Esophagus squamous epithelium (tissue), 4 donors: ENCODE results near the gene OR1D2.
"Not testable (repeated sequence)": the region's sequence is repeated elsewhere in the genome, so short reads cannot be mapped to it uniquely, and the experiment has no call there.

Experiments
- POLR2A ChIP-seq, 4 donors: fragments of 450-650 bp; IDR thresholded peaks; one replicate each; pipeline ENCODE4 v1.6.1; 2017; ENCODE audit warnings: antibody characterized with exemption in 4 of 4, mild to moderate bottlenecking in 4 of 4, moderate library complexity in 3 of 4
- TF ChIP-seq, protein P1 (sequence below), 6 experiments: fragments of 450-650 bp in 4 of 6; fragments of 200-600 bp in 2 of 6; sonication (generic) in 2 of 6; IDR thresholded peaks; one replicate each; pipeline ENCODE4 v1.5.1; 2016 to 2019; ENCODE audit warnings: antibody characterized with exemption in 6 of 6, mild to moderate bottlenecking in 4 of 6, moderate library complexity in 4 of 6

GRCh38 chr17:3062824-3063377 lies 41.3 kb downstream of the OR1D2 start:
- TF ChIP-seq, protein P1, sequence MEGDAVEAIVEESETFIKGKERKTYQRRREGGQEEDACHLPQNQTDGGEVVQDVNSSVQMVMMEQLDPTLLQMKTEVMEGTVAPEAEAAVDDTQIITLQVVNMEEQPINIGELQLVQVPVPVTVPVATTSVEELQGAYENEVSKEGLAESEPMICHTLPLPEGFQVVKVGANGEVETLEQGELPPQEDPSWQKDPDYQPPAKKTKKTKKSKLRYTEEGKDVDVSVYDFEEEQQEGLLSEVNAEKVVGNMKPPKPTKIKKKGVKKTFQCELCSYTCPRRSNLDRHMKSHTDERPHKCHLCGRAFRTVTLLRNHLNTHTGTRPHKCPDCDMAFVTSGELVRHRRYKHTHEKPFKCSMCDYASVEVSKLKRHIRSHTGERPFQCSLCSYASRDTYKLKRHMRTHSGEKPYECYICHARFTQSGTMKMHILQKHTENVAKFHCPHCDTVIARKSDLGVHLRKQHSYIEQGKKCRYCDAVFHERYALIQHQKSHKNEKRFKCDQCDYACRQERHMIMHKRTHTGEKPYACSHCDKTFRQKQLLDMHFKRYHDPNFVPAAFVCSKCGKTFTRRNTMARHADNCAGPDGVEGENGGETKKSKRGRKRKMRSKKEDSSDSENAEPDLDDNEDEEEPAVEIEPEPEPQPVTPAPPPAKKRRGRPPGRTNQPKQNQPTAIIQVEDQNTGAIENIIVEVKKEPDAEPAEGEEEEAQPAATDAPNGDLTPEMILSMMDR (IDR thresholded peaks at IDR 0.05): not testable (repeated sequence)
- TF ChIP-seq POLR2A (IDR thresholded peaks at IDR 0.05): not testable (repeated sequence)
